Renal pelvis (tissue), 4 donors: ENCODE measurements around the gene CD151. TPM values are rescaled to one million over a fixed set of nuclear protein-coding genes. Genes with fewer than 3 reads are reported as not detected.

ENCODE experiments used
- DNase-seq: peaks from one replicate; pipeline ENCODE4 v3.0.0-alpha.2; 2013
- polyA plus RNA-seq, 3 donors: library from polyadenylated mRNA; unstranded; fragments of 120-200 nt; gene quantifications; one replicate each; pipeline ENCODE4 v1.2.1, GENCODE V29; 2013; ENCODE audit not compliant: insufficient read length in 3 of 3

Gene CD151
- polyA plus RNA-seq, 3 donors, result 207 to 225 (median 220) TPM

GRCh38 chr11:809287-810039, 23.3 kb upstream of the CD151 start, which contains the start of gene RPLP2:
Gene RPLP2 (plus strand): TSS chr11:809967. CDS start chr11:810235, 268 bp downstream.
- peak; percentile 97 for DNase-seq

GRCh38 chr11:810040-810567, 22.6 kb upstream of the CD151 start:
- DNase-seq, result no peak

GRCh38 chr11:811446-812245, 21.1 kb upstream of the CD151 start:
- no peak for DNase-seq

- no peak for DNase-seq
Measured at GRCh38 chr11:812390-812789, 20.4 kb upstream of the CD151 start.

- DNase-seq, result no peak
Measured at GRCh38 chr11:813072-813455, 19.7 kb upstream of the CD151 start.

GRCh38 chr11:813456-814096, 19.2 kb upstream of the CD151 start:
- no peak for DNase-seq

- no peak for DNase-seq
Measured at GRCh38 chr11:815675-816432, 16.9 kb upstream of the CD151 start.

- DNase-seq, result no peak
Measured at GRCh38 chr11:816433-816779, 16.3 kb upstream of the CD151 start.

- DNase-seq, result no peak
Measured at GRCh38 chr11:818396-819128, 14.2 kb upstream of the CD151 start, which contains the start of gene PNPLA2. Gene PNPLA2 (plus strand): TSS chr11:818914. CDS start chr11:819719, 805 bp downstream.

- peak; percentile 88 for DNase-seq
Measured at GRCh38 chr11:819129-819931, 13.4 kb upstream of the CD151 start.

- peak; percentile 81 for DNase-seq
Measured at GRCh38 chr11:819943-820649, 12.7 kb upstream of the CD151 start.

GRCh38 chr11:820655-821511, 11.9 kb upstream of the CD151 start:
- no peak for DNase-seq

- DNase-seq, result no peak
Measured at GRCh38 chr11:821512-822371, 11.0 kb upstream of the CD151 start.

- DNase-seq, result no peak
Measured at GRCh38 chr11:823441-824291, 9.1 kb upstream of the CD151 start.

- no peak for DNase-seq
Measured at GRCh38 chr11:824292-824880, 8.4 kb upstream of the CD151 start.

GRCh38 chr11:824942-825341, 7.8 kb upstream of the CD151 start:
- DNase-seq, result no peak
